ENCODE data around the gene CHMP1B. TPM values are rescaled to one million over a fixed set of nuclear protein-coding genes. Genes with fewer than 3 reads are reported as not detected.
A peak's percentile ranks its signal among the peaks of the same experiment; 100 is the strongest.

CHMP1B gene
- total RNA-seq, 1 experiment from 2014 or later: 38.7 TPM

GRCh38 chr18:11889284-11889683, 38.1 kb downstream of the CHMP1B start:
- no peak overlapping the region for H2BK5ac ChIP-seq (ENCODE audit: insufficient read length, low read length)
- no peak overlapping the region for H3K27ac ChIP-seq (ENCODE audit: insufficient read length, low read depth, low read length)
- DNase-seq: no peak
- no peaks in the 10 kb centered on the region for H3K79me2 ChIP-seq (ENCODE audit: insufficient read depth, low read length)
- H3K4ac ChIP-seq (ENCODE audit: low read depth, low read length): no peak overlapping the region
- H3K9me3 ChIP-seq (ENCODE audit: control insufficient read depth, low read depth, low read length): no peaks in the 10 kb centered on the region
- no peak overlapping the region for H3K4me3 Mint-ChIP-seq
- no peaks in the 10 kb centered on the region for H3K27me3 ChIP-seq (ENCODE audit: insufficient read depth, low read length)
- H3K4me1 Mint-ChIP-seq: peaks cover 4 to 15% of the 10 kb centered on the region in 2 experiments
- 0 out of 7 replicates have a peak overlapping the region, but pooled peaks of 1 of the 3 experiments have one; percentile 68 for H3K27ac Mint-ChIP-seq
- no peak overlapping the region for H3K18ac ChIP-seq (ENCODE audit: insufficient read length, low read depth, low read length)
- no peak overlapping the region for H3K14ac ChIP-seq (ENCODE audit: insufficient read depth, low read length)
- H3K79me1 ChIP-seq (ENCODE audit: insufficient read depth, low read depth, low read length, poor library complexity, severe bottlenecking): no peaks in the 10 kb centered on the region
- H4K91ac ChIP-seq (ENCODE audit: insufficient read length, low read depth, low read length): no peak overlapping the region
- no peak overlapping the region for H3K4me2 ChIP-seq (ENCODE audit: insufficient read depth, insufficient read length, low read length)
- no peak overlapping the region for H2BK12ac ChIP-seq (ENCODE audit: insufficient read length, low read depth, low read length)
- H3K23ac ChIP-seq (ENCODE audit: insufficient read length, low read depth, low read length): no peak overlapping the region
- H3K9me3 Mint-ChIP-seq: no peaks in the 10 kb centered on the region
- no peak overlapping the region for H3K56ac ChIP-seq (ENCODE audit: insufficient read length, low read depth, low read length)
- no peak overlapping the region for H2BK120ac ChIP-seq (ENCODE audit: low read depth, low read length, poor library complexity, severe bottlenecking)
- peaks cover 1 to 29% (median 9%) of the 10 kb centered on the region in 3 experiments; a peak in 5 of 7 replicates for H3K36me3 Mint-ChIP-seq (ENCODE audit: insufficient read depth in 1 of 3, low read depth in 3 of 3)
- no peak overlapping the region for H2BK15ac ChIP-seq (ENCODE audit: low read depth, low read length)
- H2AK5ac ChIP-seq (ENCODE audit: insufficient read length, low read length): no peak overlapping the region
- H3K4me1 ChIP-seq (ENCODE audit: insufficient read depth, low read length): no peaks in the 10 kb centered on the region; the same call in 1 of the 2 replicates
- H2BK20ac ChIP-seq (ENCODE audit: low read depth, low read length, poor library complexity, severe bottlenecking): no peak overlapping the region
- no peaks in the 10 kb centered on the region for H3K23me2 ChIP-seq (ENCODE audit: insufficient read length, low read depth, low read length, poor library complexity, severe bottlenecking)
- H4K5ac ChIP-seq (ENCODE audit: insufficient read length, low read depth, low read length): no peak overlapping the region
- no peak overlapping the region for H3T11ph ChIP-seq (ENCODE audit: low read length)
- no peaks in the 10 kb centered on the region for H3K27me3 Mint-ChIP-seq (ENCODE audit: low read depth)
- H3K9ac ChIP-seq (ENCODE audit: extremely low read depth, insufficient read length, low read length): no peak overlapping the region
- no peaks in the 10 kb centered on the region for H4K20me1 ChIP-seq (ENCODE audit: control insufficient read depth, insufficient read depth, insufficient read length)
- TF ChIP-seq CTCF (conservative IDR thresholded peaks at IDR 0.05): no peak
- no CpG with 5 or more reads among the region's 5 CpGs for WGBS (ENCODE audit: extremely low coverage, insufficient read length, low lambda C conversion rate)
- H4K8ac ChIP-seq (replicated peaks; ENCODE audit: insufficient read length, low read depth, low read length): no peak overlapping the region
- no peak overlapping the region for H2AFZ ChIP-seq (ENCODE audit: low read length)
